Measurements from ENCODE around the gene CD244.

The CD244 gene

GRCh38 chr1:160781186-160781766, 81.4 kb downstream of the CD244 start:
- no peak for DNase-seq (ENCODE audit: low spot score)

GRCh38 chr1:160780398-160780755, 82.3 kb downstream of the CD244 start:
- DNase-seq (ENCODE audit: low spot score) = no peak

Measured in AG08395 (cell line).